Measurements from ENCODE around the gene SNCG.
"Not testable (repeated sequence)": the region's sequence is repeated elsewhere in the genome, so short reads cannot be mapped to it uniquely, and the experiment has no call there.

The SNCG gene

GRCh38 chr10:86958116-86958900 is at the start of gene SNCG:
Gene SNCG, plus strand, starts transcription at chr10:86958599. Its CDS starts 99 bp downstream, at chr10:86958698.
- DNase-seq = peak in 26 of 56 donors; percentile 16 to 71 (median 48)

- no peak for DNase-seq
Measured at GRCh38 chr10:86914734-86915133, 43.7 kb upstream of the SNCG start.

GRCh38 chr10:86918022-86918471 is 40.4 kb upstream of the SNCG start:
- no peak for DNase-seq

GRCh38 chr10:86922553-86922961 is 35.8 kb upstream of the SNCG start:
- no peak for DNase-seq

GRCh38 chr10:86929468-86930380 is 28.7 kb upstream of the SNCG start:
- DNase-seq = no peak

GRCh38 chr10:86931872-86932271 is 26.5 kb upstream of the SNCG start:
- DNase-seq = no peak

- DNase-seq = no peak
Measured at GRCh38 chr10:86932674-86933073, 25.7 kb upstream of the SNCG start.

- DNase-seq = not testable (repeated sequence)
Measured at GRCh38 chr10:86934162-86934711, 24.2 kb upstream of the SNCG start.

GRCh38 chr10:86936661-86937501 is 21.5 kb upstream of the SNCG start:
- DNase-seq = no peak

- DNase-seq = no peak
Measured at GRCh38 chr10:86937502-86938154, 20.8 kb upstream of the SNCG start.

- DNase-seq = no peak
Measured at GRCh38 chr10:86938260-86938659, 20.1 kb upstream of the SNCG start.

GRCh38 chr10:86940076-86940475 is 18.3 kb upstream of the SNCG start:
- DNase-seq = not testable (repeated sequence)

GRCh38 chr10:86940677-86941076 is 17.7 kb upstream of the SNCG start:
- DNase-seq = no peak

- DNase-seq = no peak
Measured at GRCh38 chr10:86941426-86941825, 17.0 kb upstream of the SNCG start.

- no peak for DNase-seq
Measured at GRCh38 chr10:86941991-86942421, 16.4 kb upstream of the SNCG start.

GRCh38 chr10:86942441-86943315 is 15.7 kb upstream of the SNCG start:
- DNase-seq = no peak

GRCh38 chr10:86943316-86944030 is 14.9 kb upstream of the SNCG start:
- no peak for DNase-seq

- DNase-seq = no peak
Measured at GRCh38 chr10:86944031-86944419, 14.4 kb upstream of the SNCG start.

GRCh38 chr10:86944471-86944870 is 13.9 kb upstream of the SNCG start:
- no peak for DNase-seq
